ENCODE measurements around the gene MAPRE2. TPM values are rescaled to one million over a fixed set of nuclear protein-coding genes. Genes with fewer than 3 reads are reported as not detected.
"Not testable (repeated sequence)": the region's sequence is repeated elsewhere in the genome, so short reads cannot be mapped to it uniquely, and the experiment has no call there.

The MAPRE2 gene
- total RNA-seq, 1 experiment from 2014 or later: 22.1 TPM

DNA sequence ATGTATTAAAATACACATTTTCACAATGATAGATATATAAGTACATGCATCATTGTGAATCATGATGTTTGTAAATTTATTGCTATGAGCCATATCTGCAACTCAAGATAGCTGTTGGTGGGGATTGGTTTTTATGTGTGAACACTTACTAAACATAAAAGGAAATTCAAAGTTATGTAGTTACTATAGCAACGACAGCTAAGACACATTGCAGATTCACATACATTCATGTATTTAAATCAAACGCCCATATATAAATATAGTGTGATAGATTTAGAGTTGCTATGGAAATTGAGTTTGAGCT is 65.6 kb downstream of the MAPRE2 start:
- Histone ChIP-seq H3K4me3 (ENCODE audit: insufficient read depth, low read depth, low read length) (no peak overlapping the region), H3K27me3 (ENCODE audit: control insufficient read depth, insufficient read depth, low read length) (no peaks in the 10 kb centered on the region), H3K36me3 (replicated peaks; ENCODE audit: control insufficient read depth, insufficient read depth, low read length) (no peaks in the 10 kb centered on the region)
- no peak for DNase-seq

- DNase-seq: no peak
- Histone ChIP-seq H3K27me3 (ENCODE audit: control insufficient read depth, insufficient read depth, low read length) (no peaks in the 10 kb centered on the region), H3K4me3 (ENCODE audit: insufficient read depth, low read depth, low read length) (no peak overlapping the region), H3K36me3 (replicated peaks; ENCODE audit: control insufficient read depth, insufficient read depth, low read length) (no peaks in the 10 kb centered on the region)
Observed at GRCh38 chr18:35107216-35107615, 66.0 kb downstream of the MAPRE2 start.

- not testable (repeated sequence) for H3K27me3 ChIP-seq (ENCODE audit: control insufficient read depth, insufficient read depth, low read length); H3K4me3 ChIP-seq (ENCODE audit: insufficient read depth, low read depth, low read length); H3K36me3 ChIP-seq (replicated peaks; ENCODE audit: control insufficient read depth, insufficient read depth, low read length); DNase-seq
Observed at GRCh38 chr18:35108088-35108487, 66.9 kb downstream of the MAPRE2 start.

GRCh38 chr18:35110059-35110458 is 68.8 kb downstream of the MAPRE2 start:
- DNase-seq: no peak
- H3K4me3 ChIP-seq (ENCODE audit: insufficient read depth, low read depth, low read length): no peak overlapping the region
- no peaks in the 10 kb centered on the region for H3K36me3 ChIP-seq (replicated peaks; ENCODE audit: control insufficient read depth, insufficient read depth, low read length)
- no peaks in the 10 kb centered on the region for H3K27me3 ChIP-seq (ENCODE audit: control insufficient read depth, insufficient read depth, low read length)

- Histone ChIP-seq H3K4me3 (ENCODE audit: insufficient read depth, low read depth, low read length) (no peak overlapping the region), H3K27me3 (ENCODE audit: control insufficient read depth, insufficient read depth, low read length) (no peaks in the 10 kb centered on the region)
- DNase-seq: no peak
Observed at GRCh38 chr18:35110554-35111485, 69.6 kb downstream of the MAPRE2 start.

DNA sequence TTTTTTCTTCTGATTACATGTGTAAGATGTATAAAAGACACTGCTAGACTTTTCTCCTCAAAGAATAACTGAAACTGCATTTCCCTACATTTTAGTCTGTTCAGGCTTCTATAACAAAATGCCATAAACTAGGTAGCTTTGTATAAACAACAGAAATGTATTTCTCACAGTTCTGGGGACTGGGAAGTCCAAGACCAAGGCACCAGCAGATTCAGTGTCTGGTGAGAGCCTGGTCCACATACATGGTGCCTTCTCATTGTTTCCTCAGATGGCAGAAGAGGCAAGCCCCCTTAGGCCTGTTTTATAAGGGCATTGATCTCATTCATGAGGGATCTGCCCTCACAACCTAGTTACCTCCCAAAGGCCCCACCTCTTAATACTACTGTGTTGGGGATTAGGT is 71.5 kb downstream of the MAPRE2 start:
- Histone ChIP-seq H3K27me3 (ENCODE audit: control insufficient read depth, insufficient read depth, low read length) (no peaks in the 10 kb centered on the region), H3K36me3 (replicated peaks; ENCODE audit: control insufficient read depth, insufficient read depth, low read length) (no peaks in the 10 kb centered on the region), H3K4me3 (ENCODE audit: insufficient read depth, low read depth, low read length) (no peak overlapping the region)
- DNase-seq: no peak

More at GRCh38 chr18:35110554-35111485, 69.6 kb downstream of the MAPRE2 start:
- H3K36me3 ChIP-seq (replicated peaks; ENCODE audit: control insufficient read depth, insufficient read depth, low read length): no peaks in the 10 kb centered on the region

- H3K4me3 ChIP-seq (ENCODE audit: insufficient read depth, low read depth, low read length): no peak overlapping the region
- H3K36me3 ChIP-seq (replicated peaks; ENCODE audit: control insufficient read depth, insufficient read depth, low read length): no peaks in the 10 kb centered on the region
- no peak for DNase-seq
- H3K27me3 ChIP-seq (ENCODE audit: control insufficient read depth, insufficient read depth, low read length): no peaks in the 10 kb centered on the region
Observed at GRCh38 chr18:35114305-35114704, 73.1 kb downstream of the MAPRE2 start.

- no peak for DNase-seq
- H3K27me3 ChIP-seq (ENCODE audit: control insufficient read depth, insufficient read depth, low read length): no peaks in the 10 kb centered on the region
- no peaks in the 10 kb centered on the region for H3K36me3 ChIP-seq (replicated peaks; ENCODE audit: control insufficient read depth, insufficient read depth, low read length)
- H3K4me3 ChIP-seq (ENCODE audit: insufficient read depth, low read depth, low read length): no peak overlapping the region
Observed at GRCh38 chr18:35116784-35117318, 75.6 kb downstream of the MAPRE2 start.

DNA sequence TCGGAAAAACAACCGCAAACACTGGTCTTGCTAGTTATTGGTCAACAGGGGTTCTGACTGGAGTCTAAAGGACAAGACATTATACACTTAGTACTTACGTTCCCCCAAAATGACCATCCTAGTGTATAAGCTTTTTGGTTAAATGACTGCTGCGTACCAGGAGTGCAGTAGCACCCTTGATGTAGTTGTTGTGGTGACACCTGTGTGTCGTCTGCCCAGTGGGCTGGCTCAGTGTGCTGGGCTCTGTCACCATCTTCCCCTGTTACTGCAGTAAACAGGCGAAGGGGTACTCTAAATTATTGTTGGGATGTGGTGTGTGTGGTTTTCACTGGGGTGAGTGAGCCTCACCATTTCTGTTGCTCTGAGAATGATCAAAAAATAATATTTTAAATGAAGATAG is 76.2 kb downstream of the MAPRE2 start:
- no peaks in the 10 kb centered on the region for H3K36me3 ChIP-seq (replicated peaks; ENCODE audit: control insufficient read depth, insufficient read depth, low read length)
- no peak overlapping the region for H3K4me3 ChIP-seq (ENCODE audit: insufficient read depth, low read depth, low read length)
- no peaks in the 10 kb centered on the region for H3K27me3 ChIP-seq (ENCODE audit: control insufficient read depth, insufficient read depth, low read length)
- DNase-seq: no peak

- no peak for DNase-seq
Observed at GRCh38 chr18:35117951-35118411, 76.8 kb downstream of the MAPRE2 start.

DNA sequence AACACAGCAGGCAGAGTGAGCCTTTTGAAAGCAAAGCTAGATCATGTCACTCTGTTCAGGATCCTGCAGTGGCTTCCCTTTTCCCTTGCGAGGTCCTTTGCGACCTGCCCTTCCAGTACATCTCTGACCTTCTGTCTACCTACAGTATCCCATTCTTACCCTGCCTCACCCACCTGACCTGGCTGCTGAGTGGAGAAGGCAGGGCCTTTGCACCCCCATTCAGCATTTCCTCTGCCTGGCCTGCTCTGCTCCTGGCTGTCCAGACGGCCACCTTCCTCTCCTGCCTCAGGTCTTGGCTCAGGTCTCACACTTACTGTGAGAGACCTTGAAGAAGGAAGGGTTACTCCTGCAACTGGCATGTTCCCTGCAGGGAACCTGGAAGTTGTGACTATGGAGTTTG is 77.4 kb downstream of the MAPRE2 start:
- Histone ChIP-seq H3K36me3 (replicated peaks; ENCODE audit: control insufficient read depth, insufficient read depth, low read length) (no peaks in the 10 kb centered on the region), H3K4me3 (ENCODE audit: insufficient read depth, low read depth, low read length) (no peak overlapping the region), H3K27me3 (ENCODE audit: control insufficient read depth, insufficient read depth, low read length) (no peaks in the 10 kb centered on the region)
- DNase-seq: no peak

More at GRCh38 chr18:35117951-35118411, 76.8 kb downstream of the MAPRE2 start:
- Histone ChIP-seq H3K27me3 (ENCODE audit: control insufficient read depth, insufficient read depth, low read length) (no peaks in the 10 kb centered on the region), H3K4me3 (ENCODE audit: insufficient read depth, low read depth, low read length) (no peak overlapping the region), H3K36me3 (replicated peaks; ENCODE audit: control insufficient read depth, insufficient read depth, low read length) (no peaks in the 10 kb centered on the region)

DNA sequence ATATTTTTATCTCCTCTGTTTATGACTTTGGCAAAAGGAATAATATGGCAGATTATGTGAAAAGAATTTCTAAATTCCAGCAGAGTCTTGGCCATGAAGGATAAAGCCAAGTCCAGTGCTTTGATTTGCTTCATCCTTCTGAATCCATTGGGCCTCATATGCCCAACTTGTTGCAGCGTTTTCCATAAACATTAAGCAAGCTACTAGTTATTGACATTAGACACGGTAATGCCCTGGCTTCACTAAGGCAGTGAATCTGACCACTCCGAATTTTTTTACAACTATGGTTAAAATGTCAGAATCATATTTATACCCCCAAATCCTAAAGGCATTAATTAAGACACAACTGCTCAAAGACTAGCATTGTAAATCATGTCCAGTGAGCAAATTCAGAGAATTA is 79.8 kb downstream of the MAPRE2 start:
- no peak for DNase-seq
- Histone ChIP-seq H3K27me3 (ENCODE audit: control insufficient read depth, insufficient read depth, low read length) (no peaks in the 10 kb centered on the region), H3K4me3 (ENCODE audit: insufficient read depth, low read depth, low read length) (no peak overlapping the region), H3K36me3 (replicated peaks; ENCODE audit: control insufficient read depth, insufficient read depth, low read length) (no peaks in the 10 kb centered on the region)

- no peaks in the 10 kb centered on the region for H3K36me3 ChIP-seq (replicated peaks; ENCODE audit: control insufficient read depth, insufficient read depth, low read length)
- no peak for DNase-seq
- H3K27me3 ChIP-seq (ENCODE audit: control insufficient read depth, insufficient read depth, low read length): no peaks in the 10 kb centered on the region
- H3K4me3 ChIP-seq (ENCODE audit: insufficient read depth, low read depth, low read length): no peak overlapping the region
Observed at GRCh38 chr18:35121531-35121930, 80.3 kb downstream of the MAPRE2 start.

GRCh38 chr18:35122586-35123224 is 81.5 kb downstream of the MAPRE2 start:
- H3K36me3 ChIP-seq (replicated peaks; ENCODE audit: control insufficient read depth, insufficient read depth, low read length): no peaks in the 10 kb centered on the region
- DNase-seq: peak; percentile 66
- no peaks in the 10 kb centered on the region for H3K27me3 ChIP-seq (ENCODE audit: control insufficient read depth, insufficient read depth, low read length)
- no peak overlapping the region for H3K4me3 ChIP-seq (ENCODE audit: insufficient read depth, low read depth, low read length)

GRCh38 chr18:35123811-35124210 is 82.6 kb downstream of the MAPRE2 start:
- no peaks in the 10 kb centered on the region for H3K27me3 ChIP-seq (ENCODE audit: control insufficient read depth, insufficient read depth, low read length)
- DNase-seq: no peak
- H3K36me3 ChIP-seq (replicated peaks; ENCODE audit: control insufficient read depth, insufficient read depth, low read length): no peaks in the 10 kb centered on the region
- no peak overlapping the region for H3K4me3 ChIP-seq (ENCODE audit: insufficient read depth, low read depth, low read length)

All from H7 (cell line).